ENCODE results near the gene FABP6.

The FABP6 gene

GRCh38 chr5:160229190-160229742, at the start of gene FABP6:
FABP6 (plus strand) TSS chr5:160229506; CDS start chr5:160229558, 52 bp downstream.
- DNase-seq (ENCODE audit: low read depth): no peak
- no peak for TF ChIP-seq CTCF (IDR thresholded peaks at IDR 0.05; ENCODE audit: control insufficient read depth, insufficient read depth, low read depth, low read length, missing control alignments)
- H3K4me3 ChIP-seq (ENCODE audit: control insufficient read depth, low read depth, low read length): no peak within 1 kb of the TSS

GRCh38 chr5:160180931-160181330, 48.4 kb upstream of the FABP6 start:
- no peak overlapping the region for H3K4me3 ChIP-seq (ENCODE audit: control insufficient read depth, low read depth, low read length)
- TF ChIP-seq CTCF (IDR thresholded peaks at IDR 0.05; ENCODE audit: control insufficient read depth, insufficient read depth, low read depth, low read length, missing control alignments): no peak
- DNase-seq (ENCODE audit: low read depth): no peak

- DNase-seq (ENCODE audit: low read depth): no peak
- TF ChIP-seq CTCF (IDR thresholded peaks at IDR 0.05; ENCODE audit: control insufficient read depth, insufficient read depth, low read depth, low read length, missing control alignments): no peak
- no peak overlapping the region for H3K4me3 ChIP-seq (ENCODE audit: control insufficient read depth, low read depth, low read length)
Observed at GRCh38 chr5:160181965-160182622, 47.2 kb upstream of the FABP6 start.

GRCh38 chr5:160183075-160183474, 46.2 kb upstream of the FABP6 start:
- DNase-seq (ENCODE audit: low read depth): no peak
- no peak overlapping the region for H3K4me3 ChIP-seq (ENCODE audit: control insufficient read depth, low read depth, low read length)
- TF ChIP-seq CTCF (IDR thresholded peaks at IDR 0.05; ENCODE audit: control insufficient read depth, insufficient read depth, low read depth, low read length, missing control alignments): no peak

- no peak for DNase-seq (ENCODE audit: low read depth)
- no peak for TF ChIP-seq CTCF (IDR thresholded peaks at IDR 0.05; ENCODE audit: control insufficient read depth, insufficient read depth, low read depth, low read length, missing control alignments)
Observed at GRCh38 chr5:160185626-160186360, 43.5 kb upstream of the FABP6 start.

GRCh38 chr5:160186480-160186879, 42.8 kb upstream of the FABP6 start:
- no peak for TF ChIP-seq CTCF (IDR thresholded peaks at IDR 0.05; ENCODE audit: control insufficient read depth, insufficient read depth, low read depth, low read length, missing control alignments)
- no peak for DNase-seq (ENCODE audit: low read depth)

More at GRCh38 chr5:160185626-160186360, 43.5 kb upstream of the FABP6 start:
- no peak overlapping the region for H3K4me3 ChIP-seq (ENCODE audit: control insufficient read depth, low read depth, low read length)

More at GRCh38 chr5:160186480-160186879, 42.8 kb upstream of the FABP6 start:
- no peak overlapping the region for H3K4me3 ChIP-seq (ENCODE audit: control insufficient read depth, low read depth, low read length)

Measured in AG09309 (cell line).